Chondrocyte (in vitro differentiated cells): ENCODE results near the gene GNGT2. TPM values are rescaled to one million over a fixed set of nuclear protein-coding genes. Genes with fewer than 3 reads are reported as not detected.
A peak's percentile ranks its signal among the peaks of the same experiment; 100 is the strongest.

ENCODE experiments used
- DNase-seq: peaks from one replicate; pipeline ENCODE4 v3.0.0; 2021; ENCODE audit warnings: mixed read lengths, low spot score
- H3K27ac Mint-ChIP-seq: one replicate; pipeline ENCODE4 v1.8.0; 2021; ENCODE audit warnings: mild to moderate bottlenecking, moderate library complexity, mixed read lengths; ENCODE audit not compliant: unreplicated experiment
- H3K27me3 Mint-ChIP-seq: 2 replicates; pipeline ENCODE4 v1.8.0; 2021; ENCODE audit warnings: low read depth, mixed read lengths
- H3K36me3 Mint-ChIP-seq: 2 replicates; pipeline ENCODE4 v1.8.0; 2021; ENCODE audit warnings: low read depth, mixed read lengths
- H3K4me1 Mint-ChIP-seq: 2 replicates; pipeline ENCODE4 v1.8.0; 2021; ENCODE audit warnings: low read depth, mild to moderate bottlenecking, mixed read lengths
- H3K4me3 Mint-ChIP-seq: one replicate; pipeline ENCODE4 v1.8.0; 2021; ENCODE audit warnings: mild to moderate bottlenecking, moderate library complexity, mixed read lengths; ENCODE audit not compliant: unreplicated experiment
- H3K9me3 Mint-ChIP-seq: 2 replicates; pipeline ENCODE4 v1.8.0; 2021; ENCODE audit warnings: low read depth, mixed read lengths
- CTCF ChIP-seq: fragments of 200-600 bp; sonication (generic); IDR thresholded peaks from 2 replicates; pipeline ENCODE4 v1.5.0; 2021; ENCODE audit warnings: antibody characterized with exemption, mild to moderate bottlenecking, moderate library complexity
- total RNA-seq: library from RNA; stranded (reverse); gene quantifications from 3 replicates; pipeline ENCODE4 v1.2.1, GENCODE V29; 2021

The GNGT2 gene
- total RNA-seq, 1 donor from 2014 or later, result not detected

- no peak for DNase-seq
- Mint-ChIP-seq H3K27me3 (peaks cover 28% of the 10 kb centered on the region), H3K27ac (no peak overlapping the region)
These were observed 18.9 kb upstream of the GNGT2 start for GRCh38 chr17:49229076-49229804.

GRCh38 chr17:49227436-49228261 lies 17.3 kb upstream of the GNGT2 start:
- Mint-ChIP-seq H3K4me3 (no peak overlapping the region), H3K9me3 (no peaks in the 10 kb centered on the region), H3K27ac (no peak overlapping the region), H3K27me3 (peaks cover 41% of the 10 kb centered on the region), H3K36me3 (no peaks in the 10 kb centered on the region), H3K4me1 (peaks cover 19% of the 10 kb centered on the region)
- TF ChIP-seq CTCF, result peak; percentile 88
- no peak for DNase-seq

More at GRCh38 chr17:49229076-49229804, 18.9 kb upstream of the GNGT2 start:
- Mint-ChIP-seq H3K4me3 (peak overlapping the region; percentile 70), H3K4me1 (peaks cover 9% of the 10 kb centered on the region), H3K9me3 (no peaks in the 10 kb centered on the region), H3K36me3 (no peaks in the 10 kb centered on the region)
- TF ChIP-seq CTCF, result no peak

- H3K4me3 Mint-ChIP-seq, result no peak overlapping the region
- TF ChIP-seq CTCF, result no peak
- peaks cover 19% of the 10 kb centered on the region for H3K4me1 Mint-ChIP-seq
- no peaks in the 10 kb centered on the region for H3K9me3 Mint-ChIP-seq
- H3K27me3 Mint-ChIP-seq, result peaks cover 49% of the 10 kb centered on the region
- no peak overlapping the region for H3K27ac Mint-ChIP-seq
- no peak for DNase-seq
- no peaks in the 10 kb centered on the region for H3K36me3 Mint-ChIP-seq
These were observed 16.5 kb upstream of the GNGT2 start for GRCh38 chr17:49226771-49227435.

- no peak for TF ChIP-seq CTCF
- DNase-seq, result no peak
- Mint-ChIP-seq H3K4me3 (no peak overlapping the region), H3K9me3 (no peaks in the 10 kb centered on the region), H3K27ac (no peak overlapping the region), H3K36me3 (no peaks in the 10 kb centered on the region), H3K4me1 (peaks cover 15% of the 10 kb centered on the region), H3K27me3 (peaks cover 53% of the 10 kb centered on the region)
These were observed 15.3 kb upstream of the GNGT2 start for GRCh38 chr17:49225554-49226236.

GRCh38 chr17:49224997-49225337 lies 14.6 kb upstream of the GNGT2 start:
- no peak overlapping the region for H3K27ac Mint-ChIP-seq
- TF ChIP-seq CTCF, result no peak
- H3K27me3 Mint-ChIP-seq, result peaks cover 53% of the 10 kb centered on the region
- no peak for DNase-seq
- no peaks in the 10 kb centered on the region for H3K36me3 Mint-ChIP-seq
- H3K4me1 Mint-ChIP-seq, result peaks cover 15% of the 10 kb centered on the region
- peak overlapping the region; percentile 47 for H3K4me3 Mint-ChIP-seq
- no peaks in the 10 kb centered on the region for H3K9me3 Mint-ChIP-seq
